Neural progenitor cell (in vitro differentiated cells): ENCODE measurements around the gene DSC3. TPM values are rescaled to one million over a fixed set of nuclear protein-coding genes. Genes with fewer than 3 reads are reported as not detected.

Source experiments
- DNase-seq: peaks from one replicate; pipeline ENCODE4 v3.0.0-alpha.2; 2016; ENCODE audit warnings: low spot score
- H2AFZ ChIP-seq: fragments of 200-600 bp; sonication (generic); replicated peaks from 2 replicates; pipeline ENCODE4 v1.6.1; 2016; ENCODE audit warnings: antibody characterized with exemption
- H3F3A ChIP-seq: fragments of 200-600 bp; sonication (generic); 2 replicates; pipeline ENCODE4 v1.6.1; 2016; ENCODE audit warnings: antibody characterized with exemption, low read depth
- H3K27ac ChIP-seq: fragments of 200-600 bp; sonication (generic); 2 replicates; pipeline ENCODE4 v1.5.1; 2016; ENCODE audit warnings: mild to moderate bottlenecking
- H3K27me3 ChIP-seq: fragments of 200-600 bp; sonication (generic); 2 replicates; pipeline ENCODE4 v1.6.1; 2016; ENCODE audit warnings: mild to moderate bottlenecking, moderate library complexity
- H3K36me3 ChIP-seq: fragments of 200-600 bp; sonication (generic); 2 replicates; pipeline ENCODE4 v1.5.1; 2016
- H3K4me1 ChIP-seq: fragments of 200-600 bp; sonication (generic); 2 replicates; pipeline ENCODE4 v1.6.1; 2016; ENCODE audit warnings: mixed run types
- H3K4me2 ChIP-seq: fragments of 200-600 bp; sonication (generic); 2 replicates; pipeline ENCODE4 v1.6.1; 2016
- H3K4me3 ChIP-seq: fragments of 200-600 bp; sonication (generic); 2 replicates; pipeline ENCODE4 v1.5.1; 2016
- H3K79me2 ChIP-seq: fragments of 200-600 bp; sonication (generic); 2 replicates; pipeline ENCODE4 v1.6.1; 2016; ENCODE audit warnings: low read depth
- H3K9ac ChIP-seq: fragments of 200-600 bp; sonication (generic); 2 replicates; pipeline ENCODE4 v1.6.1; 2016
- H3K9me3 ChIP-seq: fragments of 200-600 bp; sonication (generic); 2 replicates; pipeline ENCODE4 v1.5.1; 2016; ENCODE audit warnings: low read depth
- H4K20me1 ChIP-seq: fragments of 200-600 bp; sonication (generic); 2 replicates; pipeline ENCODE4 v1.6.1; 2016; ENCODE audit warnings: low read depth
- H3K27ac Mint-ChIP-seq: 3 replicates; pipeline ENCODE4 v1.8.0; 2021; ENCODE audit warnings: mixed read lengths
- H3K27me3 Mint-ChIP-seq: 2 replicates; pipeline ENCODE4 v1.8.0; 2022; ENCODE audit warnings: low read depth, mild to moderate bottlenecking, inconsistent platforms, moderate library complexity, mixed read lengths; ENCODE audit not compliant: insufficient read depth
- H3K36me3 Mint-ChIP-seq: 3 replicates; pipeline ENCODE4 v1.8.0; 2021; ENCODE audit warnings: mixed read lengths
- H3K4me1 Mint-ChIP-seq: 3 replicates; pipeline ENCODE4 v1.8.0; 2021; ENCODE audit warnings: mixed read lengths
- H3K4me3 Mint-ChIP-seq: 3 replicates; pipeline ENCODE4 v1.8.0; 2021; ENCODE audit warnings: mild to moderate bottlenecking, moderate library complexity, mixed read lengths
- H3K9me3 Mint-ChIP-seq: 3 replicates; pipeline ENCODE4 v1.8.0; 2020; ENCODE audit warnings: mixed read lengths
- EZH2 ChIP-seq: fragments of 200-600 bp; sonication (generic); IDR thresholded peaks from 2 replicates; pipeline ENCODE4 v1.6.1; 2017; ENCODE audit warnings: antibody characterized with exemption, mild to moderate bottlenecking, moderate library complexity
- EZH2phosphoT487 ChIP-seq: fragments of 200-600 bp; sonication (generic); IDR thresholded peaks from 2 replicates; pipeline ENCODE4 v1.6.1; 2017; ENCODE audit warnings: antibody characterized with exemption
- total RNA-seq: library from RNA; depleted of rRNA; stranded (reverse); fragments of >200 nt; gene quantifications from 2 replicates; pipeline ENCODE4 v1.2.3, GENCODE V29; 2015; ENCODE audit warnings: low replicate concordance
- TF ChIP-seq, protein P1 (sequence below): fragments of 200-600 bp; sonication (generic); IDR thresholded peaks from 2 replicates; pipeline ENCODE4 v1.5.1; 2017; ENCODE audit warnings: antibody characterized with exemption, mild to moderate bottlenecking

DSC3 gene
- total RNA-seq, 1 donor from 2014 or later = 1.8 TPM

DNA sequence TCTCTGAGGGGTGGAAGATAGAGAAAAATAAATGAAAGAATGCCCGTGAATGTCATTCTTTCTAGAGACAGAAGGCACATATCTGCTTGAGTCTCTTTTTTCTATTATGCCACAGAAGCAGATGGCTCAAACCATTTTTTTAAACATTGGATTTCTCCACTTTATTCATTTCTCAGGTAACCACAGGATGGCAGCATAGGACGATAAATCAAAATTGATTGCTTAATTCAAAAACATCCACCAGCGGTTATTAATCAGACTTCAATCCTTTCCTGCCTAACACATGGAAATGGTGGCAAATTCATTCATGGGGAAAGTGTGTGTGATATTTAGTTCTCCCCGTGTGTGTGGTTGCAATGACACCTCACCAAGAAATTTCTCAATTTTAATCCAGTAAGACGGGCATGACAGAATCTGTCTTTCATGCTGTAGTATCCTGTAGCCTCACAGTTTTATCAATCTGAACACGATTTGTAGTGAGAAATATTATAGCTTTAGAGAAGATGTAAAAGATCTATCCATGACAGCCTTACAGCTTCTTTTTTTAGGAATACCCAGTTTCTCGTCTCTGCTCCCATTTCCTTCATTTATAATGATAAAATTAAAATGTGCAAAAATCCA lies 72.2 kb downstream of the DSC3 start:
- Histone ChIP-seq H3K27me3 (no peaks in the 10 kb centered on the region), H3K9ac (no peak overlapping the region), H3K4me3 (no peak overlapping the region), H4K20me1 (no peaks in the 10 kb centered on the region), H3K79me2 (no peaks in the 10 kb centered on the region), H3K4me1 (no peaks in the 10 kb centered on the region), H3K27ac (no peak overlapping the region), H3F3A (no peaks in the 10 kb centered on the region), H2AFZ (no peak overlapping the region), H3K36me3 (no peaks in the 10 kb centered on the region), H3K4me2 (no peak overlapping the region), H3K9me3 (no peaks in the 10 kb centered on the region)
- Mint-ChIP-seq H3K4me1 (no peaks in the 10 kb centered on the region), H3K27me3 (no peaks in the 10 kb centered on the region), H3K36me3 (no peaks in the 10 kb centered on the region), H3K9me3 (no peaks in the 10 kb centered on the region), H3K27ac (no peak overlapping the region), H3K4me3 (no peak overlapping the region)
- DNase-seq = peak; percentile 33
- TF ChIP-seq, protein P1, sequence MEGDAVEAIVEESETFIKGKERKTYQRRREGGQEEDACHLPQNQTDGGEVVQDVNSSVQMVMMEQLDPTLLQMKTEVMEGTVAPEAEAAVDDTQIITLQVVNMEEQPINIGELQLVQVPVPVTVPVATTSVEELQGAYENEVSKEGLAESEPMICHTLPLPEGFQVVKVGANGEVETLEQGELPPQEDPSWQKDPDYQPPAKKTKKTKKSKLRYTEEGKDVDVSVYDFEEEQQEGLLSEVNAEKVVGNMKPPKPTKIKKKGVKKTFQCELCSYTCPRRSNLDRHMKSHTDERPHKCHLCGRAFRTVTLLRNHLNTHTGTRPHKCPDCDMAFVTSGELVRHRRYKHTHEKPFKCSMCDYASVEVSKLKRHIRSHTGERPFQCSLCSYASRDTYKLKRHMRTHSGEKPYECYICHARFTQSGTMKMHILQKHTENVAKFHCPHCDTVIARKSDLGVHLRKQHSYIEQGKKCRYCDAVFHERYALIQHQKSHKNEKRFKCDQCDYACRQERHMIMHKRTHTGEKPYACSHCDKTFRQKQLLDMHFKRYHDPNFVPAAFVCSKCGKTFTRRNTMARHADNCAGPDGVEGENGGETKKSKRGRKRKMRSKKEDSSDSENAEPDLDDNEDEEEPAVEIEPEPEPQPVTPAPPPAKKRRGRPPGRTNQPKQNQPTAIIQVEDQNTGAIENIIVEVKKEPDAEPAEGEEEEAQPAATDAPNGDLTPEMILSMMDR = peak; percentile 60
- TF ChIP-seq EZH2phosphoT487 (no peak), EZH2 (no peak)

DNA sequence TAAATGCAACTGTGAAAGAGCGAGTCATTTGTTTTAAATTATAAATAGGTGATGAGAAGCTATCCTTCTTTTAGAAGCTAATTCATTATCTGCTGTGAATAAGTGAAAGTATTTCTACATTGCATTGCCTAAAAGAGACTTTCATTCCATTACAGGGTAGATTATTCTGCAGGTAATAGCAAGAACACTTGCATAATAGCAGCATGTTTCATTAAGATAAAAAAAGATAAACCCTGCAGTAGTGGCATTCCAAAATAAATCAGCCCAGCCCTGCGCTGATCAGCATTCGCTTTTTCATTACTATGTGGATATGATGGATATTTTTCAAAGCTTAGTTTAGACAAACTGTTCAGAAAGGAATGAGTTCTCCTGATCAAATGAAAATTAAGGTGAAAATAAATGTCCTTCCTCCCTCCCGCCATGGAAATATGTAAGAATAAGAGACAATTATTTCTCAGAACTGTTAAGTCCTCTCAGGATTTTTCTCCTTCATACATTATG lies 72.8 kb downstream of the DSC3 start:
- Mint-ChIP-seq H3K4me1 (no peaks in the 10 kb centered on the region), H3K4me3 (no peak overlapping the region), H3K9me3 (no peaks in the 10 kb centered on the region), H3K27me3 (no peaks in the 10 kb centered on the region), H3K27ac (no peak overlapping the region), H3K36me3 (no peaks in the 10 kb centered on the region)
- Histone ChIP-seq H2AFZ (no peak overlapping the region), H3K4me1 (no peaks in the 10 kb centered on the region), H4K20me1 (no peaks in the 10 kb centered on the region), H3K4me2 (no peak overlapping the region), H3K79me2 (no peaks in the 10 kb centered on the region), H3K27ac (no peak overlapping the region), H3F3A (no peaks in the 10 kb centered on the region), H3K27me3 (no peaks in the 10 kb centered on the region), H3K9me3 (no peaks in the 10 kb centered on the region), H3K36me3 (no peaks in the 10 kb centered on the region), H3K4me3 (no peak overlapping the region), H3K9ac (no peak overlapping the region)
- no peak for TF ChIP-seq EZH2
- TF ChIP-seq, protein P1 = no peak
- DNase-seq = no peak

- Mint-ChIP-seq H3K9me3 (no peaks in the 10 kb centered on the region), H3K27ac (no peak overlapping the region), H3K4me1 (no peaks in the 10 kb centered on the region), H3K27me3 (no peaks in the 10 kb centered on the region), H3K36me3 (no peaks in the 10 kb centered on the region), H3K4me3 (no peak overlapping the region)
- Histone ChIP-seq H3K36me3 (no peaks in the 10 kb centered on the region), H3K27me3 (no peaks in the 10 kb centered on the region), H2AFZ (no peak overlapping the region), H3K4me2 (no peak overlapping the region), H3K9me3 (no peaks in the 10 kb centered on the region), H3F3A (no peaks in the 10 kb centered on the region), H3K4me3 (no peak overlapping the region), H3K4me1 (no peaks in the 10 kb centered on the region), H3K79me2 (no peaks in the 10 kb centered on the region), H3K27ac (no peak overlapping the region), H4K20me1 (no peaks in the 10 kb centered on the region), H3K9ac (no peak overlapping the region)
- TF ChIP-seq, protein P1 = no peak
- TF ChIP-seq EZH2 = no peak
- TF ChIP-seq EZH2phosphoT487 = no peak
- DNase-seq = no peak
These were observed 74.8 kb downstream of the DSC3 start for GRCh38 chr18:30967701-30968100.
